ENCODE data around the gene PSMB7. TPM values are rescaled to one million over a fixed set of nuclear protein-coding genes. Genes with fewer than 3 reads are reported as not detected.

The PSMB7 gene
- total and polyA plus RNA-seq, 2 of the 13 experiments (the other 11 are each of a cell fraction or from before 2014, with no cell fraction given), result 259 to 291 TPM

- H3K79me2 ChIP-seq (ENCODE audit: insufficient read depth, low read length), result peaks cover 38% of the 10 kb centered on the region
- FAIRE-seq (no peak), DNase-seq (ENCODE audit: low spot score) (no peak), ATAC-seq (no peak)
- WGBS (ENCODE audit: low lambda C conversion rate), result 96% methylated on average over 8 of the region's 21 CpGs
- no peak overlapping the region for H3K27ac ChIP-seq (ENCODE audit: extremely low read length, insufficient read depth, low read length)
- no peak overlapping the region for H3K9ac ChIP-seq (ENCODE audit: insufficient read depth, low read depth, low read length)
- no peaks in the 10 kb centered on the region for H3K27me3 ChIP-seq (ENCODE audit: control insufficient read depth in 1 of 2, insufficient read depth in 2 of 2, low read length in 2 of 2)
- peaks cover 21 to 62% of the 10 kb centered on the region in 2 experiments for H3K36me3 ChIP-seq (replicated peaks in 1 of 2; ENCODE audit: control insufficient read depth in 1 of 2, insufficient read depth in 2 of 2, low read length in 2 of 2)
- H3K9me3 ChIP-seq (ENCODE audit: low read length), result no peaks in the 10 kb centered on the region
- no peak overlapping the region for H2AFZ ChIP-seq (ENCODE audit: low read length)
- no TSS peak for BruUV-seq (replicated peaks)
- peaks cover 11% of the 10 kb centered on the region; the same call in 1 of the 2 replicates for H4K20me1 ChIP-seq (ENCODE audit: insufficient read depth, low read length)
- POLR2A ChIA-PET, result no interaction called here
- TF ChIP-seq NFE2L2 (IDR thresholded peaks at IDR 0.05; ENCODE audit: low read length) (no peak), IKZF5 (CRISPR knock-in tag; IDR thresholded peaks at IDR 0.05) (0 out of 2 replicates have a peak, but pooled peaks have one; percentile 11), ZNF687 (CRISPR knock-in tag; IDR thresholded peaks at IDR 0.05) (peak; percentile 14; the same call in 1 of the 2 replicates), AGO1 (IDR thresholded peaks at IDR 0.05; ENCODE audit: low read depth, low read length, poor library complexity, severe bottlenecking) (peak; percentile 21), POLR2A (IDR thresholded peaks at IDR 0.05; ENCODE audit: insufficient read depth in 1 of 2, low read depth in 2 of 2, low read length in 2 of 2) (peak in 1 of 2 experiments; percentile 6; a peak in 2 of 4 replicates), SSRP1 (CRISPR knock-in tag; IDR thresholded peaks at IDR 0.05) (0 out of 2 replicates have a peak, but pooled peaks have one; percentile 35), MATR3 (CRISPR knock-in tag; IDR thresholded peaks at IDR 0.05) (no peak), ZNF317 (CRISPR knock-in tag; IDR thresholded peaks at IDR 0.05) (no peak), RBM22 (optimal IDR thresholded peaks at IDR 0.05; ENCODE audit: low read length) (peak; percentile 0), ZNF782 (CRISPR knock-in tag; IDR thresholded peaks at IDR 0.05; ENCODE audit: borderline replicate concordance) (no peak), NONO (IDR thresholded peaks at IDR 0.05) (no peak), NONO (CRISPR knock-in tag; conservative IDR thresholded peaks at IDR 0.05) (0 out of 2 replicates have a peak, but pooled peaks have one; percentile 44), GABPA (IDR thresholded peaks at IDR 0.05; ENCODE audit: low read depth, low read length) (no peak), GABPA (CRISPR knock-in tag; IDR thresholded peaks at IDR 0.05; ENCODE audit: low read depth) (no peak), POLR2G (IDR thresholded peaks at IDR 0.05; ENCODE audit: low read depth, low read length) (0 out of 2 replicates have a peak, but pooled peaks have one; percentile 13), ZNF543 (CRISPR knock-in tag; IDR thresholded peaks at IDR 0.05) (no peak), AGO2 (optimal IDR thresholded peaks at IDR 0.05; ENCODE audit: low read depth, low read length) (peak; percentile 55), ATF5 (CRISPR knock-in tag; IDR thresholded peaks at IDR 0.05; ENCODE audit: low read depth) (no peak), ZC3H13 (CRISPR knock-in tag; IDR thresholded peaks at IDR 0.05) (peak; percentile 57; the same call in 1 of the 2 replicates)
- intact Hi-C loops (cut with micrococcal nuclease; ENCODE audit: unreplicated experiment), result no loop called here
- peaks cover 25% of the 10 kb centered on the region for H3K4me1 ChIP-seq (ENCODE audit: insufficient read depth, low read length)
- no peak overlapping the region for H3K4me2 ChIP-seq (ENCODE audit: low read depth, low read length)
- no peak overlapping the region for H3K4me3 ChIP-seq (replicated peaks in 1 of 3; ENCODE audit: insufficient read depth in 1 of 3, low read depth in 2 of 3, low read length in 3 of 3)
- CTCF ChIA-PET (ENCODE audit: low intra/inter-chr PET ratio, low total read pairs), result no interaction called here
- in situ Hi-C loops (cut with HindIII; ENCODE audit: extremely low pct_ligation_motif_present, low pct_unique_long_range_greater_than_20kb), result no loop called here
Observed at GRCh38 chr9:124355039-124355940, 60.0 kb downstream of the PSMB7 start.
